Left lung (tissue), 14 donors: Measurements from ENCODE around the gene PLEKHF1. TPM values are rescaled to one million over a fixed set of nuclear protein-coding genes. Genes with fewer than 3 reads are reported as not detected.

ENCODE experiments used
- ATAC-seq: fragments of 200-7000 bp; cut with Tn5 transposase; one replicate; pipeline ENCODE4 v1.9.1; 2020; ENCODE audit warnings: moderate library complexity
- DNase-seq, 4 donors: peaks; one replicate each; pipeline ENCODE4 v3.0.0-alpha.2; 2013 to 2020
- H3K27ac ChIP-seq, 2 donors: fragments of 200-600 bp; sonication (generic) in 1 of 2; one replicate each; pipeline versions ENCODE4 v1.5.0 to v1.8.0; 2020 to 2021
- H3K27me3 ChIP-seq, 2 donors: fragments of 200-600 bp; sonication (generic) in 1 of 2; one replicate each; pipeline versions ENCODE4 v1.5.0 to v1.8.0; 2020 to 2021
- H3K36me3 ChIP-seq, 2 donors: fragments of 200-600 bp; sonication (generic) in 1 of 2; one replicate each; pipeline versions ENCODE4 v1.5.0 to v1.8.0; 2020 to 2021
- H3K4me1 ChIP-seq, 2 donors: fragments of 200-600 bp; one replicate each; pipeline ENCODE4 v1.8.0; 2021
- H3K4me3 ChIP-seq, 2 donors: fragments of 200-600 bp; sonication (generic) in 1 of 2; one replicate each; pipeline versions ENCODE4 v1.5.0 to v1.8.0; 2020 to 2021; ENCODE audit warnings: mild to moderate bottlenecking in 1 of 2
- H3K9me3 ChIP-seq, 2 donors: fragments of 200-600 bp; sonication (generic) in 1 of 2; one replicate each; pipeline versions ENCODE4 v1.5.0 to v1.8.0; 2020 to 2021
- intact Hi-C, 2 donors: fragments of 100-400 bp; cut with DNase I; formaldehyde crosslinking; loops; one replicate each; pipeline versions ENCODE4 v1.11.2 to v1.14.2; 2022
- long read RNA-seq, 12 donors: library from polyadenylated mRNA in 2 of 12; unstranded in 2 of 12; transcript quantifications; one replicate each; pipeline ENCODE4 v2.0.0 and lab custom pipeline, GENCODE V29; 2019 to 2026
- polyA plus RNA-seq, 6 donors: library from polyadenylated mRNA; unstranded; fragments of 120-200 nt; gene quantifications; one replicate each; pipeline ENCODE4 v1.2.1, GENCODE V29; 2013; ENCODE audit not compliant: insufficient read length in 6 of 6
- total RNA-seq, 2 donors: library from RNA; stranded (reverse); fragmentation: NEBNext Ultra II Directional; extraction: Animal tissue kit (Norgen Biotek cat#: 25700); gene quantifications; one replicate each; pipeline ENCODE4 v1.2.1, GENCODE V29; 2021
- TF ChIP-seq, protein P1 (sequence below), 2 donors: fragments of 200-600 bp; sonication (generic) in 1 of 2; IDR thresholded peaks; one replicate each; pipeline versions ENCODE4 v1.5.0 to v1.8.0; 2021; ENCODE audit warnings: antibody characterized with exemption in 2 of 2
- donor health status: DM: no; HTN: yes; CAD: no.
- donor health status: DM: no; HTN: no; CAD: no.

PLEKHF1 gene, protein sequence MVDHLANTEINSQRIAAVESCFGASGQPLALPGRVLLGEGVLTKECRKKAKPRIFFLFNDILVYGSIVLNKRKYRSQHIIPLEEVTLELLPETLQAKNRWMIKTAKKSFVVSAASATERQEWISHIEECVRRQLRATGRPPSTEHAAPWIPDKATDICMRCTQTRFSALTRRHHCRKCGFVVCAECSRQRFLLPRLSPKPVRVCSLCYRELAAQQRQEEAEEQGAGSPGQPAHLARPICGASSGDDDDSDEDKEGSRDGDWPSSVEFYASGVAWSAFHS
- total RNA-seq (1 to 10 TPM; 6.1 to 8.5 TPM), polyA plus RNA-seq (1 to 10 TPM in 5 of 6 donors, under 1 TPM in 1; 1.00 to 1.7 (median 1.1) TPM)
- long read RNA-seq, donor 1, partial matches to known transcripts: 0 of 2 reads
- long read RNA-seq, donor 1, other reads (novel, unspliced or antisense): 0 of 2 reads
- long read RNA-seq, donor 2: 0 reads
- long read RNA-seq, donor 3, partial matches to known transcripts: 0 of 3 reads
- long read RNA-seq, donor 3, other reads (novel, unspliced or antisense): 0 of 3 reads
- long read RNA-seq, donor 4, transcript PLEKHF1-201 (2 exons, 2,084 nt): major isoform, 6 of 10 reads
- long read RNA-seq, donor 4, partial matches to known transcripts: 0 of 10 reads
- long read RNA-seq, donor 4, other reads (novel, unspliced or antisense): 2 of 10 reads
- long read RNA-seq, donor 5, partial matches to known transcripts: 0 of 1 reads
- long read RNA-seq, donor 5, other reads (novel, unspliced or antisense): 0 of 1 reads
- long read RNA-seq, donor 6, partial matches to known transcripts: 0 of 3 reads
- long read RNA-seq, donor 6, other reads (novel, unspliced or antisense): 0 of 3 reads
- long read RNA-seq, donor 7, partial matches to known transcripts: 0 of 1 reads
- long read RNA-seq, donor 7, other reads (novel, unspliced or antisense): 0 of 1 reads
- long read RNA-seq, donor 8, partial matches to known transcripts: 0 of 1 reads
- long read RNA-seq, donor 8, other reads (novel, unspliced or antisense): 0 of 1 reads
- long read RNA-seq, donor 9: 0 reads
- long read RNA-seq, donor 10, transcript PLEKHF1-204 (2 exons, 1,357 nt): minor isoform, 6 of 34 reads
- long read RNA-seq, donor 10, transcript PLEKHF1-201 (2 exons, 2,084 nt): major isoform, 24 of 34 reads
- long read RNA-seq, donor 10, partial matches to known transcripts: 3 of 34 reads
- long read RNA-seq, donor 10, other reads (novel, unspliced or antisense): 1 of 34 reads
- long read RNA-seq, donor 11: 0 reads
- long read RNA-seq, donor 12, partial matches to known transcripts: 0 of 1 reads
- long read RNA-seq, donor 12, other reads (novel, unspliced or antisense): 0 of 1 reads

DNA sequence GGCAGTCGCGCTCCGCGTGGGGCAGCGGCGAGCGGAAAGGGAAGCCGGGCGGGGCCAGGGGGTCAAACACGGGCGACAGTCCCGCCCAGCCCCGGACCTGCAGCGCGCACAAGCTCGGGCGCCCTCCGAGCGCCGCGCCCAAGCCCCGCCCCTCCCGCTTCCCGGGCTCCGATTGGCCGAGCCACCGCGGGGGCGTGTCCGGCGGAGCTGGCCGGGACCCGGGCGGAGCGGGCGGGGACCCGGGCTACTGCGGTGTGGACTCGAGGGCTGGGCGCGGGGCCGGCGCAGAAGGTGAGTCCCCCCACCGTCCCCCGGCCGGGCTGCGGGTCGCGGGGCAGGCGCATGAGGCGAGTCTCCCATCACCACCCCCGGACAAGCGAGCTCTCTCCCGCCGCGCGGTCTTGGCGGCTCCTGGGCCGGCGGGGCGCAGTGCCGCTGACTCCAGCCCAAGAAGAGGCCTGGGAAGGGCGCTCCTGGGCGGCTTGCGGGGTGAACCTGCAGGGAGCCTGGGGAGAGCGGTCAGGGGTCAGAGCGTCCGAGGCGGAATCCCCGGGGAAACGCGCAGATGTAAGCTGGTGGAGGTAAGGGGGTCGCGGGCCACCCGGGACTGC is at the start of gene PLEKHF1:
TSS of gene PLEKHF1 (plus strand) at position 247 of the 611 bp plus-strand sequence. CDS start 8,379 bp downstream, outside the sequence.
- H3K27me3 ChIP-seq: peaks cover 0 to 12% of the 10 kb centered on the region in 2 donors
- peak within 1 kb of the TSS; percentile 77 to 81 for H3K27ac ChIP-seq
- ATAC-seq (peak; percentile 97), DNase-seq (peak; percentile 77 to 96 (median 87))
- peak within 1 kb of the TSS; percentile 61 to 68 for H3K4me3 ChIP-seq
- intact Hi-C loops: no loop called here
- H3K4me1 ChIP-seq: peaks cover 13 to 50% of the 10 kb centered on the region in 2 donors
- no peaks in the 10 kb centered on the region for H3K9me3 ChIP-seq
- no peaks in the 10 kb centered on the region for H3K36me3 ChIP-seq
- TF ChIP-seq, protein P1, sequence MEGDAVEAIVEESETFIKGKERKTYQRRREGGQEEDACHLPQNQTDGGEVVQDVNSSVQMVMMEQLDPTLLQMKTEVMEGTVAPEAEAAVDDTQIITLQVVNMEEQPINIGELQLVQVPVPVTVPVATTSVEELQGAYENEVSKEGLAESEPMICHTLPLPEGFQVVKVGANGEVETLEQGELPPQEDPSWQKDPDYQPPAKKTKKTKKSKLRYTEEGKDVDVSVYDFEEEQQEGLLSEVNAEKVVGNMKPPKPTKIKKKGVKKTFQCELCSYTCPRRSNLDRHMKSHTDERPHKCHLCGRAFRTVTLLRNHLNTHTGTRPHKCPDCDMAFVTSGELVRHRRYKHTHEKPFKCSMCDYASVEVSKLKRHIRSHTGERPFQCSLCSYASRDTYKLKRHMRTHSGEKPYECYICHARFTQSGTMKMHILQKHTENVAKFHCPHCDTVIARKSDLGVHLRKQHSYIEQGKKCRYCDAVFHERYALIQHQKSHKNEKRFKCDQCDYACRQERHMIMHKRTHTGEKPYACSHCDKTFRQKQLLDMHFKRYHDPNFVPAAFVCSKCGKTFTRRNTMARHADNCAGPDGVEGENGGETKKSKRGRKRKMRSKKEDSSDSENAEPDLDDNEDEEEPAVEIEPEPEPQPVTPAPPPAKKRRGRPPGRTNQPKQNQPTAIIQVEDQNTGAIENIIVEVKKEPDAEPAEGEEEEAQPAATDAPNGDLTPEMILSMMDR (IDR thresholded peaks at IDR 0.05): no peak

DNA sequence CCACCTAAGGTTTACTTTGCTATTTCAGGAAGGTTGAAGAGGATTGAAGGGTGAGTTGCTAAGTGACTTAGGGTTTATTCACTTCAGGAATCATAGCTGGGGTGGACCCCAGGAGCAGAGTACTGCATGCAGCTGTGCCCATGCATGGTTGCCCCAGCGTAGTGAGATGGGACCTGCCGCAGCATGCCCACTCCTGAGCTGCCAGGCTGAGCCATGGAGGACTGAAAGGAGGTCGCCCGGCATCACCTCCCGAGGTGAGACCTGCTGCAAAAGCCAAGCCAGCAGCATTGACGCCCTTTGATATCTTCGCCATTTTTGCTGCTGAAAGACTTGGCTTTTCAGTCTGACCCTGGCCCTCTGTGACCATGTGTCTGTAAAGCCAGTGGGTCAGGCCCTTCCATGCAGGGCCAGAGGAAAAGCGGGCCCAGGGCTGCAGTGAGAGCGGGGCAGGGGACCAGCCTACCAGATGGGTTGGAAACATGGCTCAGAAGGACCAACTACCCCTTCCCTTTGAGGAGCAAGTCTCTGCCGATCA is 49.3 kb upstream of the PLEKHF1 start:
- TF ChIP-seq, protein P1 (IDR thresholded peaks at IDR 0.05): no peak
- Histone ChIP-seq H3K9me3 (no peaks in the 10 kb centered on the region), H3K27me3 (peaks cover 0 to 8% of the 10 kb centered on the region in 2 donors), H3K36me3 (peaks cover 0 to 60% of the 10 kb centered on the region in 2 donors), H3K27ac (no peak overlapping the region), H3K4me1 (no peaks in the 10 kb centered on the region), H3K4me3 (no peak overlapping the region)
- DNase-seq: no peak
- no peak for ATAC-seq
- intact Hi-C loops: no loop called here

DNA sequence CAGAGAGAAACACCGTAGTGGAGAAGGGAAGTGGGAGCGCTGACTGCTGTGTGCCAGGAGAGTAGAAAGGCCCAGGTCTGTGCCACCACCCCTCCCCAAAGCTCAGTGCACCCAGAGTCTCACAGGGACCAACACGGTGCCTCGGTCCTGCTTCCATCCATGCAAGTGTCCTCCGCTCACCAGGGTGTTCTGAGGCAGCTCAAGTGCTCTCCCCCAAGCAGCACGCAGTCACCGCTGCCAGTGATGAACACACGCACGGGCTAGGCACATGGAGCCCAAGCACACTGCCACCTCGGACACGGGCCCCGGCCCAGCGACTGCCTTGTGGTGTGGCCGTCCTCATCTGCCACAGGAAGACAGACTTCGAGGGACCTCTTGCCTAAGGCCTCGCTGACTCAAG is 48.7 kb upstream of the PLEKHF1 start:
- Histone ChIP-seq H3K27ac (no peak overlapping the region), H3K4me3 (no peak overlapping the region), H3K36me3 (peaks cover 0 to 54% of the 10 kb centered on the region in 2 donors), H3K27me3 (peaks cover 0 to 12% of the 10 kb centered on the region in 2 donors), H3K4me1 (no peaks in the 10 kb centered on the region), H3K9me3 (no peaks in the 10 kb centered on the region)
- intact Hi-C loops: no loop called here
- TF ChIP-seq, protein P1 (IDR thresholded peaks at IDR 0.05): no peak
- no peak for DNase-seq
- no peak for ATAC-seq

DNA sequence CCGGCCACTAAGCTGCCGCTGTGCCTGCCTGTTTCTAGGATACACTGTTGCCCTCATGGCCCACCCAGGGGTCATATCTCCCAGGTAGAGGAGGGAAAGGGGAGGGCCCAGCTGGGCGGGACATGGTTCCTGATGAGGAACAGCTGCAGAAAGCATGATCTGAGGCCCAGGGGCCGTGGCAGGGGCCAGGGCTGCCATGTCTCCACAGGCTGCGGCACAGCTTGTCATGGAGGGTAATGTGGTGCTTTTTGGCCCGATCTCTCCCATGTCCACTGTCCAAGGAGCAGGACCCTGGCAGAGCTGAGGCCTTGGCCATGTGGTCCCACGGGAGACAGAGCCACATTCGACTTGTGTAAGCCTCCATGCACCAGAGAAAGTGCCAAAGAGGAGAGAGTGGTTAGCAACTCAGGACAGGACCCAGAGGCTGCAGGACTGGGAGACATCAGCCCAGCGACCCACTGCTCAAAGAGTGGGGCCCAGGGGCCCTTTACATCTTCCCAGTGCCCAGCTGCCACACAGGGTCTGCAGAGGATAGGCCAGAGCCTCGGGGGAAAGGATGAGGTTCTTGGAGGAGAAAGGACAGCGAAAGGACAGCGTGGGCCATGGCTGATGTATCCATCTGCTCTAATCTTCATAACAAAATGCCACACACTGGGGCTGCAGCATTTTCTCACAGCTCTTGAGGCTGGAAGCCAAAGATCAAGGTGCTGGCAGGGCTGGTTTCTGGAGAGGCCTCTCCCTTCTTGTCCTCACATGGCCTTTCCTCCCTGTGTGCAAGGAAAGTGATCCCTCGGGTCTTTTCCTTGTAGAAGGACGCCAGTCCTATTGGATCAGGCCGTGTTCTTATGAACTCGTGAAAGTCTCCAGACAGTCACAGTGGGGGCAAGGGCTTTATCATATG is 47.6 kb upstream of the PLEKHF1 start:
- Histone ChIP-seq H3K9me3 (no peaks in the 10 kb centered on the region), H3K27me3 (peaks cover 0 to 22% of the 10 kb centered on the region in 2 donors), H3K36me3 (peaks cover 0 to 43% of the 10 kb centered on the region in 2 donors), H3K4me3 (no peak overlapping the region), H3K4me1 (no peaks in the 10 kb centered on the region), H3K27ac (no peak overlapping the region)
- intact Hi-C loops: no loop called here
- DNase-seq (no peak), ATAC-seq (no peak)
- TF ChIP-seq, protein P1 (IDR thresholded peaks at IDR 0.05): no peak
